GM13977 (cell line): Measurements from ENCODE around the gene ABCG8.

Experiments used
- DNase-seq: peaks from one replicate; pipeline ENCODE4 v3.0.0; 2012; ENCODE audit warnings: low spot score
- in situ Hi-C: fragments of 300-500 bp; cut with MboI; formaldehyde crosslinking; loops from one replicate; pipeline ENCODE4 v1.12.0; 2022; ENCODE audit warnings: low sequenced_read_pairs, low pct_unique_long_range_greater_than_20kb, mixed read lengths, inconsistent platforms; ENCODE audit not compliant: unreplicated experiment
- TF ChIP-seq, protein P1 (sequence below): IDR thresholded peaks from 2 replicates; pipeline ENCODE4 v1.5.1; 2012; ENCODE audit warnings: mild to moderate bottlenecking, control low read depth; ENCODE audit not compliant: insufficient read depth; ENCODE audit errors: extremely low read depth, missing control alignments

The ABCG8 gene

DNA sequence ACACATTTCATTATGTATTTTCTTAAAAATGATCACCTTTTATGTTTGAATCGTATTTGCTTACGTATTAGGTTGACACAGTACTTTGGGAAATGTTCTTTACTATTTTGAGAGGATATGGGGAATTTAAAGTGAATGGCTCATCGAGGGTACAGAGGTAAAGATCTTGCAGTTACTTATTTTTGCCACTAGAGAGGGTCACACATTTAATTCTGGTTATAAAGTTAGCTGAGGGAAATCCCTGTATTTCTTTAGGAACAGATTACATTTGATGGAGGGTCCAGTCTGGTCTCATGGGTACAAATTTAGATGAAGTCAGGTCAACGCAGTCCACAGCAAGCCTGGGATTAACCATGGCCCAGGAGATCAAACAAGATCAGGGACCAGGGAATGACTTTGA is 40.5 kb upstream of the ABCG8 start:
- TF ChIP-seq, protein P1, sequence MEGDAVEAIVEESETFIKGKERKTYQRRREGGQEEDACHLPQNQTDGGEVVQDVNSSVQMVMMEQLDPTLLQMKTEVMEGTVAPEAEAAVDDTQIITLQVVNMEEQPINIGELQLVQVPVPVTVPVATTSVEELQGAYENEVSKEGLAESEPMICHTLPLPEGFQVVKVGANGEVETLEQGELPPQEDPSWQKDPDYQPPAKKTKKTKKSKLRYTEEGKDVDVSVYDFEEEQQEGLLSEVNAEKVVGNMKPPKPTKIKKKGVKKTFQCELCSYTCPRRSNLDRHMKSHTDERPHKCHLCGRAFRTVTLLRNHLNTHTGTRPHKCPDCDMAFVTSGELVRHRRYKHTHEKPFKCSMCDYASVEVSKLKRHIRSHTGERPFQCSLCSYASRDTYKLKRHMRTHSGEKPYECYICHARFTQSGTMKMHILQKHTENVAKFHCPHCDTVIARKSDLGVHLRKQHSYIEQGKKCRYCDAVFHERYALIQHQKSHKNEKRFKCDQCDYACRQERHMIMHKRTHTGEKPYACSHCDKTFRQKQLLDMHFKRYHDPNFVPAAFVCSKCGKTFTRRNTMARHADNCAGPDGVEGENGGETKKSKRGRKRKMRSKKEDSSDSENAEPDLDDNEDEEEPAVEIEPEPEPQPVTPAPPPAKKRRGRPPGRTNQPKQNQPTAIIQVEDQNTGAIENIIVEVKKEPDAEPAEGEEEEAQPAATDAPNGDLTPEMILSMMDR, result peak; percentile 3
- in situ Hi-C loops, result no loop called here
- no peak for DNase-seq

DNA sequence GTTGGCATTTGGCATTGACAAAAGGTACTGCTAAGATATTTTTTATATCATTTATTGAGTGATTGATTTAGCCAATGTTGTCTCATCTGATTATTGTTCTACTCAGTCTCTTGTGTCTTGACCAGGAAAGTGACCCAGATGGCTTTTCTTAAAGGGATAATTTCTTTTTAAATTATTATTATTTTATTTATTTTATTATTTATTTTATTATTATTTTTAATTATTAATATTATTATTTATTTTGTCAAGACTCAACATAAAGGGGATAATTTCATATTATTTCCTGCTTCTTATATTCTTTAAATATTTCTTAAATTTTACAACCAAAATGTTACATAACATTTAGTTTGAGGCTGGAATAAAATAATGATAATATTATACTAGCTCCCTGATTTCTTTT is 37.9 kb upstream of the ABCG8 start:
- TF ChIP-seq, protein P1, result no peak
- no peak for DNase-seq
- in situ Hi-C loops, result no loop called here

DNA sequence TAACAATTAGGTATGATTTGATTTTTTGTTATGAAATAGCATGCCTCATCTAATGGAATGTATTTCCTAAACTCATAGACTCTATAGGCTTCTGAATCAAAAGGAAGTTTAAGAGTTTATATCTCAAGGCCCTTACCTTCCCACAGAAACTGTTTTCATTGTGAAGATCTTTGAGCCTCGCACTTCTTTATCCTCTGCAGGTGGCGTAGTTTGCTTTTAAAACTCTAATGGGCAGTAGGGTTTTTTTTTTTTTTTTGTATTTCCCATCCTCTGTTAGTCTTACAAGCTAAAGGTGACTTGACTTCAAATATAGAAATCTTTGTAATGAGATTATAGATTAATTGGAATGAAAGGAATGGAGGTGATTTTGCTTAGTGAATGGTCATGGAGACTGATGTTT is 36.6 kb upstream of the ABCG8 start:
- TF ChIP-seq, protein P1, result no peak
- no peak for DNase-seq
- in situ Hi-C loops, result no loop called here

DNA sequence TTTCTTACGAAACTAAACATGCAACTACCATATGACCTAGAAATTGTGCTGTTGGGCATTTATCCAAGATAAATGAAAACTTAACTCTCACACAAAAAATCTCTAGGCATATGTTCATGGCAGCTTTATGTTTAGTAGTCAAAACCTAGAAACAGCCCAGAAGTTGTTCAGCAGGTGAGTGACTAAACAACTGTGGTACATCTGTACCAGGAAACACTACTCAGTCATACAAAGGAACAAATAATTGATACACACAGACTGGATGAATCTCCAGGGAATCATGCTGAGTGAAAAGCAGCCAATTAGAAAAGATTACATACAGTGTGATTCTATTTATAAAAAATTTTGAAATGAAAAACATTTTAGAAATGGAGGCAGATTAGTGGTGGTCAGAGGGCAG is 35.7 kb upstream of the ABCG8 start:
- TF ChIP-seq, protein P1, result no peak
- in situ Hi-C loops, result no loop called here

DNA sequence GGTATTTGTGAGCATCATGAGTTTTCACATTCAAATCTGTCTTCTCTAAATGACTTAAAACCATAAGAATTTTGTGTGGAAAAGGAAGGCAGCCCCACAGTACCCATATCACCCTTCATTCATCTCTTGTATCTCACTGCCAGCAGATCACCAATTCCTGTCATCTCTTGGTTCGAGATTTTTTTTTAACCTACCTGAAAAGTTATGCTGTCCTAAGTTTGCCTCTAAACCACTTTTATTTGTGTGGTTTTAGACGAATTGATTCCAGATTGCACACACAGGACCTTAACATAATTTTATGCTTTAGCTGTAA is 32.1 kb upstream of the ABCG8 start:
- in situ Hi-C loops, result no loop called here
- no peak for DNase-seq
- TF ChIP-seq, protein P1, result no peak

More for the DNA sequence above, 35.7 kb upstream of the ABCG8 start:
- no peak for DNase-seq

DNA sequence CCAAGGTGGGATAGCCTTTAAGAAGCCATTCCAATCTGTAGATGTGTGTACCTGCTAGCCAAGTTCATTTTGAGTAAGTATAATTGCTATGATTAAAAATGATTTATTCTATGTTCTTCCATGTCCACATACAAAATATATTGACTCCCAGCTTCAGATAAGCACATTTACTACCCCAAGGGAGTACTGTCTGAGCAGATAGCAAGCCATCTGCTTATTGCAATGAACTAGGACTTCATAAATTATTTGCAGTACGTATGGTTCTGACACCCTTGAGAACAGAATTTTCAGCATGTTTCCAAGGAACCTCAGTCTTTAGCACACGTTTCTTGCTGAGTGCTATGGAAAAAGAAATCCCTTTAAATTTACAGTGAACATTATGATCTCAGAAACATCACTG is 28.3 kb upstream of the ABCG8 start:
- no peak for DNase-seq
- TF ChIP-seq, protein P1, result no peak
- in situ Hi-C loops, result no loop called here

DNA sequence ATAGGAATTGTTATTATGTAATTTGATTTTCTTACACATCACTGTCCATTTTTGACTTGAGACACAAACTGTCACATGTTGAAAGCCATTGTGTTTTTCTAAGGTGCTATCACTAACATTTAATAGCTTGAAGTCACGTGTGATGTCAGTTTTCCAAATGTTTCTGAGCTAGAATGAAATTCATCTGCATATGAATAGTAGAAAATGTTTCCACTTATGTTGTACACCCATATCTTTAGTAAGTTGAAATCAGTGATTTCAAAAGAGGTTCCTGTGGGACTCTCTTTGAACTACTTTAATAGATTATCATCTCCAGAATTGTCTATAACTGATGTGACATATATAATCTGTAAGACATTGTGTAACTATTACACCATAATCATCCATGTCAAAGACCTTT is 27.9 kb upstream of the ABCG8 start:
- TF ChIP-seq, protein P1, result no peak
- in situ Hi-C loops, result no loop called here
- no peak for DNase-seq
